GM19240 (cell line): ENCODE measurements around the gene PLIN3.
"Not testable (repeated sequence)": the region's sequence is repeated elsewhere in the genome, so short reads cannot be mapped to it uniquely, and the experiment has no call there.

Experiments used
- DNase-seq: peaks from one replicate; pipeline ENCODE4 v3.0.0; 2011; ENCODE audit warnings: low spot score; ENCODE audit not compliant: insufficient read length

PLIN3 gene

GRCh38 chr19:4867534-4868285 is at the start of gene PLIN3:
TSS of gene PLIN3 (minus strand) at chr19:4867667. CDS start at chr19:4861394, 6,273 bp downstream.
- DNase-seq: peak; percentile 89

GRCh38 chr19:4916292-4917082 is 49.0 kb upstream of the PLIN3 start:
- DNase-seq: no peak

- no peak for DNase-seq
Observed at GRCh38 chr19:4914736-4915501, 47.5 kb upstream of the PLIN3 start.

DNA sequence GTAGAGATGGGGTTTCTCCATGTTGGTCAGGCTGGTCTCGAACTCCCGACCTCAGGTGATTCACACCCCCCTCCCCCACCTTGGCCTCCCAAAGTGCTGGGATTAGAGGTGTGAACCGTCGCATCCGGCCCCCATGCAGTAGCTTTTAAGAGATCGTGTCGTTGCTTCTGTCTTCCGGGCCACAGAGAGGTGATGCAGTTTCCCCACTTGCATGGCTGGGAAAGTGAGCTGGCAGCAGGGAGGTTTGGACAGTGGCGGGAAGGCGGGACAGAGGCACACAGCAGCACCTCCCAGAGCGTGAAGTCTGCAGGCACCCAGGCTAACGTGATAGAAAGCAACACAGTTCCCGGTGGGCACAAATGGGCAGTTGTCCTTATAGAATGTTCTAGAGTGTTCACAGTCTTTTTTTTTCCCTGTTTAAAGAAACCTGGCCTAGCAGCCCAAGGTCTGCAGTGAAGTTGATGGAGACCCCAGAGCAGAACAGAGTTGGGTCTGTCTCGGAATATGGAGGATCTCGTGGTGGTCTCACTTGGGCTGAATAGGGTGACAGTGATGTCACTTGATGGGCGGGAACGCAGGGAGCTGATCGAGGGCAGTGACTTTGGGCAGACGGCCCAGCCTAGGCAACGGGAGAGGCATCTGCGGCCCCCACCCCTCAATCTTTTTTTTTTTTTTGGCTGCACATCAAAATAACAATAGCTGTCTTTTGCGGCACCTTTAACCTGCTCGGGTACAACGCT is 46.7 kb upstream of the PLIN3 start:
- no peak for DNase-seq

GRCh38 chr19:4911786-4912672 is 44.6 kb upstream of the PLIN3 start:
- no peak for DNase-seq

- no peak for DNase-seq
Observed at GRCh38 chr19:4911314-4911713, 43.8 kb upstream of the PLIN3 start.

DNA sequence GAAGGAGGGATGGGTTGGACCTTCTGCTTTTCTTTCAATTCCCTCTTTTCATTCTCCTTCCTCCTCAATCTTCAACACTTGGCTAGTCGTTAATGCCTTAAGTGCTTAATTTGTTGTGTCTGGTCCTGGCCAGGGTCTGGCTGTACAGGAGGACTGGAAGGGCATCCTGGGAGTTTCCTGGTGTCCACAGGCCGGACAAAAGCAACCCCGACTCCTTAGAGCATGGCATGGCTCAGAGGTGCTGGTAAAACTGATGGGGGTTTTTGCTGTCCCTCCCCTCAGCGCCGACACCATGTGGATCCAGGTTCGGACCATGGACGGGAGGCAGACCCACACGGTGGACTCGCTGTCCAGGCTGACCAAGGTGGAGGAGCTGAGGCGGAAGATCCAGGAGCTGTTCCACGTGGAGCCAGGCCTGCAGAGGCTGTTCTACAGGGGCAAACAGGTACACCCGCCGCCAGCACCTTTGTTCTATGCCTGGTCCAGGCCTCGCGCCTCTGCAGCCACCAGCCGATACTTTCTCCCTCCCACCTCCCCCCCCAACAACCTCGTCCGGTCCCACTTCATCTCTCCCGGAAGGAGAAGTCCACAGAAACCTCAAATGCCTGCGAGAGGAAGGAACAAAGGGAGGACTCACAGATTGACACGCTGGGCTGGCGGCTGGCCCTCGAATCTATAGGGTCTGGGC is 43.3 kb upstream of the PLIN3 start:
- DNase-seq: no peak

GRCh38 chr19:4909897-4910593 is 42.6 kb upstream of the PLIN3 start:
- DNase-seq: peak; percentile 95

DNA sequence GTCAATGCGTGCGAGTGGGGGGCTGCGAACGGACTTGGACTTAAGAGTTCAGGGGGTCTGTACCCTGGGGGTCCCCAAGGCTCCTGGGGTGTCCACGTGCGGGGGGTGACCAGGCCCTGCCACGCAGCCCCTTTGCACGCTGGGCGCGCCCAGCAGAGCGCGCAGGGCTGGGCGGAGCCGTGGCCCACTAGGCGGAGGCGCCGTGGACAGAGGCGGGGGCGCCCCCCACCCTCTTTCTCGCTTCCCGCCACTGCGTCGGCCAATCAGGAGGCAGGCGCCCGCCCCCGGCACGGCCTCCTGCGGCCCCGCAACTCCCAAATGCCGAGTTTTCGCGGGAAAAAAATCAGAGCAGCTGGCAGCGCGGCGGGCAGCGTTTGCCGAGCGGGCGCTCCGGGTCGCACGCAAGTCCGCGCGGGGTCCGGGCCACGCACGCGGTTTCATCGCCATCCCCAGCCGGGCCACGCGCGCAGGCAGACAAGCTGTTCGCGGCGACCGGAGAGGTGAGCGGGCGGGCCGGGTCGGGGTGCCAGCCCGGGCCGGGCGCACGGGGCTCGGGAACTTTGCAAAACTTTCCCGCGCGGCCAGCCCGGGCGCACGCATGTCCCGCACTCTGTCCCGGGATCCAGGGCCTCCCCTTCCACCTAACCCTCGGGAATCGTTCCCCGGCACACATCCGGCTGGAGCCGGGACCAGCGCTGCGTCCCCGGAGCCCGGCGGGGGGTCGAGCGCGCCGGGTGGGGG is 41.9 kb upstream of the PLIN3 start, which contains the start of gene UHRF1:
UHRF1 (plus strand) TSS at position 346 of the 741 bp plus-strand sequence. CDS start 1,385 bp downstream, outside the sequence.
- no peak for DNase-seq

GRCh38 chr19:4908781-4909155 is 41.3 kb upstream of the PLIN3 start:
- DNase-seq: no peak

DNA sequence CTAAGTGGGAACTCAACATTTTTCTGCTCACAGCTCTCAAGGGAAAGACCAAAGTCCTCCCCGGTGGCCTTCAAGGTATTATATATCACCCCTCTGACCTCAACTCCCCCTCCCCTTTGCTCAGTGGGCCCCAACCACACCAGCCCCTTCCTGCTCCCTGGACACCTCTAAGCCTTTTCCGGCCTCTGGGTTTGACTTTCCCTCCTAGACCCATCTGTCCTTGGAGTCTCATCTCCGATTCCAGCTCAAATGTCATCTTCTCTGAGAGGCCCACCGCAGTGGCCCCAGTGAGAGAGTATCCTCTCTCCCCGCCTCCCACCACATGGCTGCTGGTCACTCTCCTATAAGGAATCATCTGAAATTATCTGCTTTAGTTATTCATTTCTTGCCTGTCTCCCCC is 40.9 kb upstream of the PLIN3 start:
- DNase-seq: no peak

- DNase-seq: no peak
Observed at GRCh38 chr19:4906963-4907362, 39.5 kb upstream of the PLIN3 start.

GRCh38 chr19:4904481-4904880 is 37.0 kb upstream of the PLIN3 start:
- DNase-seq: no peak

- no peak for DNase-seq
Observed at GRCh38 chr19:4902796-4903195, 35.3 kb upstream of the PLIN3 start, which contains the start of gene ARRDC5. TSS of gene ARRDC5 (minus strand) at chr19:4902896. CDS start at chr19:4902825, 71 bp downstream.

DNA sequence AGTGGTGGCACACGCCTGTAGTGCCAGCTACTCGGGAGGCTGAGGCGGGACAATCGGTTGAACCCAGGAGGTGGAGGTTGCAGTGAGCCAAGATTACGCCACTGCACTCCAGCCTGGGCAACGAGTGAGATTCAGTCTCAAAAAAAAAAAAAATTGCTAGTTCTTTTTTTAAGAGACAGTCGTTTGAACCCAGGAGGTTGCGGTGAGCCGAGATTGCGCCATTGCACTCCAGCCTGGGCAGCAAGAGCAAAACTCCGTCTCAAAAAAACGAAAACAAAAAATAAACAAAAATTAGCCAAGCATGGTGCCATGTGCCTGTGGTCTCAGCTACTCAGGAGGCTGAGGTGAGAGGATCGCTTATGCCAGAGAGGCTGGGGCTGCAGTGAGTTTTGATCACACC is 33.4 kb upstream of the PLIN3 start:
- not testable (repeated sequence) for DNase-seq

- no peak for DNase-seq
Observed at GRCh38 chr19:4897146-4897545, 29.7 kb upstream of the PLIN3 start.

- DNase-seq: no peak
Observed at GRCh38 chr19:4896372-4896771, 28.9 kb upstream of the PLIN3 start.

DNA sequence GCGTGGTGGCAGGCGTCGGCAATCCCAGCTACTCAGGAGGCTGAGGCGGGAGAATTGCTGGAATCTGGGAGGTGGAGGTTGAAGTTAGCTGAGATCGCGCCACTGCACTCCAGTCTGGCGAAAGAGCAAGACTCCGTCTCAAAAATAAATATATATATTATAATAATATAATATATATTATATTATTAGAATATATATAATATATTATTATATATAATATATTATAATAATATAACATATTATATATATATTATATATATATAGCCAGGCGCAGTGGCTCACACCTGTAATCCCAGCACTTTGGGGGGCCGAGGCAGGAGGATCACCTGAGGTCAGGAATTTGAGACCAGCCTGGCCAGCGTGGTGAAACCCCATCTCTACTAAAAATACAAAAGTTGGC is 25.5 kb upstream of the PLIN3 start:
- DNase-seq: not testable (repeated sequence)
